Tibial nerve (tissue), 4 donors: ENCODE results near the gene MTCL1.

Experiments
- CTCF ChIP-seq, 5 experiments: fragments of 200-600 bp in 3 of 5; fragments of 450-650 bp in 2 of 5; sonication (generic) in 3 of 5; IDR thresholded peaks; one replicate each; pipeline ENCODE4 v1.5.1; 2016 to 2019; ENCODE audit warnings: antibody characterized with exemption in 5 of 5, mild to moderate bottlenecking in 3 of 5, moderate library complexity in 2 of 5
- EP300 ChIP-seq, 2 donors: sonication (generic); formaldehyde crosslinking; IDR thresholded peaks; one replicate each; pipeline ENCODE4 v1.6.1; 2017; ENCODE audit warnings: antibody characterized with exemption in 2 of 2, mild to moderate bottlenecking in 1 of 2
- POLR2A ChIP-seq, 2 donors: fragments of 450-650 bp; IDR thresholded peaks; one replicate each; pipeline ENCODE4 v1.6.1; 2017; ENCODE audit warnings: antibody characterized with exemption in 2 of 2, mild to moderate bottlenecking in 2 of 2, moderate library complexity in 2 of 2

GRCh38 chr18:8805552-8805951 lies 100.2 kb downstream of the MTCL1 start:
- TF ChIP-seq CTCF (IDR thresholded peaks at IDR 0.05), result no peak
- TF ChIP-seq POLR2A (IDR thresholded peaks at IDR 0.05), result no peak
- no peak for TF ChIP-seq EP300 (IDR thresholded peaks at IDR 0.05)
